GM19238 (cell line): ENCODE measurements around the gene HMX2.

Experiments used
- DNase-seq: peaks from one replicate; pipeline ENCODE4 v3.0.0; 2011; ENCODE audit warnings: low spot score; ENCODE audit not compliant: insufficient read length

Gene HMX2

GRCh38 chr10:123139165-123139520 lies 8.8 kb upstream of the HMX2 start:
- no peak for DNase-seq

GRCh38 chr10:123139521-123140163 lies 8.3 kb upstream of the HMX2 start:
- no peak for DNase-seq

- no peak for DNase-seq
These were observed 7.6 kb upstream of the HMX2 start for GRCh38 chr10:123140164-123140982.

GRCh38 chr10:123140983-123141390 lies 6.9 kb upstream of the HMX2 start:
- no peak for DNase-seq

GRCh38 chr10:123141791-123142700 lies 5.9 kb upstream of the HMX2 start:
- DNase-seq = no peak

- DNase-seq = no peak
These were observed 5.2 kb upstream of the HMX2 start for GRCh38 chr10:123142701-123143161.

GRCh38 chr10:123143162-123143824 lies 4.6 kb upstream of the HMX2 start:
- DNase-seq = no peak

GRCh38 chr10:123143825-123144168 lies 4.1 kb upstream of the HMX2 start:
- DNase-seq = no peak

- DNase-seq = no peak
These were observed 3.0 kb upstream of the HMX2 start for GRCh38 chr10:123144697-123145541.

- no peak for DNase-seq
These were observed 2.4 kb upstream of the HMX2 start for GRCh38 chr10:123145542-123146012.

GRCh38 chr10:123146013-123146893 lies 1.7 kb upstream of the HMX2 start:
- no peak for DNase-seq

- DNase-seq = no peak
These were observed 872 bp upstream of the HMX2 start for GRCh38 chr10:123146894-123147634.

GRCh38 chr10:123148414-123149161 lies 652 bp downstream of the HMX2 start:
- DNase-seq = no peak

GRCh38 chr10:123149162-123149567 lies 1.2 kb downstream of the HMX2 start:
- DNase-seq = no peak

GRCh38 chr10:123149568-123150270 lies 1.8 kb downstream of the HMX2 start:
- DNase-seq = no peak

GRCh38 chr10:123150271-123150985 lies 2.5 kb downstream of the HMX2 start:
- no peak for DNase-seq
